GM19239 (cell line): ENCODE results near the gene TMEM272.

Experiments used
- DNase-seq: peaks from one replicate; pipeline ENCODE4 v3.0.0; 2011; ENCODE audit warnings: low spot score; ENCODE audit not compliant: insufficient read length
- FAIRE-seq: peaks from 2 replicates; lab custom pipeline; 2011; peaks lifted over from hg19 to GRCh38; lab: Jason Lieb, UNC

The TMEM272 gene

GRCh38 chr13:51808811-51809210, 36.2 kb downstream of the TMEM272 start:
- no peak for DNase-seq

GRCh38 chr13:51807041-51807440, 37.9 kb downstream of the TMEM272 start:
- no peak for DNase-seq
- no peak for FAIRE-seq

More at GRCh38 chr13:51808811-51809210, 36.2 kb downstream of the TMEM272 start:
- FAIRE-seq: no peak

GRCh38 chr13:51806566-51806965, 38.4 kb downstream of the TMEM272 start:
- FAIRE-seq (no peak), DNase-seq (no peak)

- FAIRE-seq (no peak), DNase-seq (no peak)
These were observed 39.1 kb downstream of the TMEM272 start for GRCh38 chr13:51805925-51806324.

- no peak for FAIRE-seq
- DNase-seq: no peak
These were observed 39.7 kb downstream of the TMEM272 start for GRCh38 chr13:51805313-51805712.

- FAIRE-seq (no peak), DNase-seq (no peak)
These were observed 40.4 kb downstream of the TMEM272 start for GRCh38 chr13:51804295-51805172.

GRCh38 chr13:51803422-51804294, 41.3 kb downstream of the TMEM272 start, which contains the start of gene DHRS12:
TSS of gene DHRS12 (minus strand) at chr13:51804163. CDS start at chr13:51799659, 4,504 bp downstream.
- peak; percentile 85 for FAIRE-seq
- peak; percentile 75 for DNase-seq

- DNase-seq (no peak), FAIRE-seq (no peak)
These were observed 42.2 kb downstream of the TMEM272 start for GRCh38 chr13:51802631-51803418.

GRCh38 chr13:51801631-51802099, 43.3 kb downstream of the TMEM272 start:
- FAIRE-seq (no peak), DNase-seq (no peak)

- FAIRE-seq (no peak), DNase-seq (no peak)
These were observed 44.5 kb downstream of the TMEM272 start for GRCh38 chr13:51800486-51800885.

- DNase-seq: no peak
- no peak for FAIRE-seq
These were observed 45.7 kb downstream of the TMEM272 start for GRCh38 chr13:51799261-51799660.

GRCh38 chr13:51797664-51798488, 47.1 kb downstream of the TMEM272 start:
- FAIRE-seq (peak; percentile 97), DNase-seq (peak; percentile 51)

- FAIRE-seq (no peak), DNase-seq (no peak)
These were observed 48.4 kb downstream of the TMEM272 start for GRCh38 chr13:51796546-51796945.

GRCh38 chr13:51795419-51795818, 49.6 kb downstream of the TMEM272 start:
- DNase-seq: no peak
- no peak for FAIRE-seq

- no peak for FAIRE-seq
- DNase-seq: no peak
These were observed 50.0 kb downstream of the TMEM272 start for GRCh38 chr13:51794964-51795363.

- DNase-seq: no peak
- peak; percentile 83 for FAIRE-seq
These were observed 51.3 kb downstream of the TMEM272 start for GRCh38 chr13:51793570-51794271.

GRCh38 chr13:51786425-51787265, 58.3 kb downstream of the TMEM272 start:
- DNase-seq: no peak
- no peak for FAIRE-seq
